HG02678 (cell line): ENCODE data around the gene PNKP.

Source experiments
- ATAC-seq: cut with Tn5 transposase; IDR thresholded peaks from one replicate; pipeline ENCODE4 v1.9.1; 2021; ENCODE audit warnings: mild to moderate bottlenecking, moderate library complexity; ENCODE audit not compliant: unreplicated experiment

PNKP gene

DNA sequence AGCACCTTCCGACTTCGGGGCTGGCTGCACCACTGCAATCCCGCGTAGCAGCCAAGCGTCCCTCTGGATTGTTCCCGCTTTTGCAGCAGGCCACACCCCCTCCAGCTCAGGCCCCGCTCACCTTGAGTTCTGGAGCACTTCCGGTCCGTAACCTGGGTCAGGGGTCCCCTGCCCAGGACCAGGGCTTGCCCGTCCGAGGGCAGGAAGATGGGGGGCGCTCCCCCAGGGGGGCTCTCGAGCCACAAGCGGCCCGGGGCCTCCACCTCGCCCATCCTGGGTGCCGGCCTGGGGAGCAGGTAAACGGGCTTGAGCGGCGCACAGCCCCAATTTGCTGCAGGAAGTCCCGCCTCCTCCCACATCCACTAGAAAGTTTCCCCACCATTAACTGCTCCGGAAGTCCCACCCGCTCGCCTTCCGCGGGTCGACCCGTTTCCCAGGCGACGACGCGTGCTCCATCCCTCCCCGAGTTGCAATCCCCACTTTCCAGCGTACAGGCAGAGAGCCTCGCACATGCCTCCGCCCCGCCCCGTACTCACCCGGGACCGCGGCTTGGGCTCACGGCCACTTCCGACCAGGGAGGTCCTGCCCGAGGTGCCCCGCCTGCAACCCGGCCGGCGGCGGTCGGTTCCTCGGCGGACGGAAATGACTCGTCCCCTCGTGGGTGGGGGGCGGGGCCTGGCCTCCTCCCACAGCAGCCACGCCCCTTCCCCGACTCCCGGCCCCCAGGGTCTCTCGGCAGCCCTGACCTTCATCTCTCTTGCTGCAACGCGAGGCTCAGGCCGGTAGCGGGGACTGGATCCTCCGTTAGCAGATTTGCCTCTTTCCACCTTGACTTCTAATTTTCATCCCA lies at the start of gene PNKP:
TSS of gene PNKP (minus strand) at position 644 of the 850 bp plus-strand sequence. CDS start at position 272, 372 bp downstream.
- peak; percentile 37 for ATAC-seq

DNA sequence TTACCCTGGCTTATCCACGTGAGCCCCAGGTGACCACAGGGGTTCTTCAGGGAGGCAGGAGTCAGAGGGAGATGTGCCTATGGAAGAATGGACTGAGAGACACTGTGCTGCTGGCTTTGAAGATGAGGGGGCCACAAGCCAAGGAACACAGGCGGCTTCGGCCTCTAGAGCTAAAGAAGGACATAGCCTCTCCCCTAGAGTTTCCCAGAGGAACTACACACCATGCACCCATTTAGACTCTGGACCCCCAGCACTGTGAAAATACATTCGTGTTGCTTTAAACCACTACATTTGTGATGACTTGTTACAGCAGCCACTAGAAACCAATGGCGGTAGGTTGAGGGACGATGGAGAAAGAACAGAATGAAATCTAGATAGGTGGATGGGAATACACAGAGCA lies 47.9 kb upstream of the PNKP start:
- no peak for ATAC-seq

DNA sequence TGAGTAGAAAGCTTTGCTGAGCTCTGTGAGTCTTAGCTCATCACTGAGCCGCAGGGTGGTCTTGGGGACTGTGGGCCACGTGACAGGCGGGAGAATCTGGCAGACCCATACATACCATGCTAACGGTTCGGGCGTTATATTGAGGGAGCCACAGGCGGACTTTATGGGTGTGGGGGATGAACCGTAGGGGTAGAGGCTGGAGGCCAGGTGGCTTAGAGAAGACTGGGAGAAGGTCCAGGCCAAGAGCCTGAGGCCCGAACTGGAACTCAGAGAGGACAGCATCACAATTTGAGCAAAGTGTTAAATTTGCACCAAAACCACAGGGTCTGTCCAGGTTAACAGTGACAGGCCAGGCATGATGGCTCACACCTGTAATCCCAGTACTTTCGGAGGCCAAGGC lies 46.3 kb upstream of the PNKP start:
- ATAC-seq, result no peak

DNA sequence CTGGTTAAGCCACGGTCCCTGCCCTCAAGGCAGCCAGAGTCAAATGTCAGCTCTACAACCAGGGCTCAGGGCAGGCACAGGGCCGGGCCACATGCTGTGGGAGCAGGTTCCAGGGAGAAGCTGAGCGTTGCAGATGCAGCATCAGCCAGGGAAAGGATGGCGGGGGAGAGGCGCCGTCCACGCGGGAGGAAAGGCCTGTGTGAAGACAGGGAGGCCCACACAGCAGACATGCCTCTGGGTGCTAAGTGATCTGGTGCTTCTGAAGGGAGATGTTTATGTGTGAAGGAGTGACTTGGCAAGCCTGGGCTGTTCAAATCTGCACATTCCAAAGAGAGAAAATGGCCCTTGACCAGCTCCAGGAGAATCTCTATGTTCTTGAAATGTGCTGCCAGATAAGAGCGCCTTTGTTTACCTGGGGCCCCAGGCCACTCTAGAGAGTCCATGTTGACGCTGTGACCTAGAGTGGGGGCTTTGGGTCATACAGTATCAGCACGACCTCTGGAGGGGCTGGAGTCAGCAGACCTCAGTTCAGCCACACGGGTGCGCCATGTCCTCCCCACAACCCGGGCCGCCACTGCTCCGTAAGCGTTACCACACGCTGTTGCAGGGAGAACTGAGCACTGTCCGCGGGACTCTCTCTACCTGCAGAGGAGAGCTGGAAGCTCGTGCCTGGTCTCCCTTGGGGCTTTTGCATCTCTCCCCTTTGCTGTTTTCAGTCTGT lies 45.7 kb upstream of the PNKP start:
- no peak for ATAC-seq

DNA sequence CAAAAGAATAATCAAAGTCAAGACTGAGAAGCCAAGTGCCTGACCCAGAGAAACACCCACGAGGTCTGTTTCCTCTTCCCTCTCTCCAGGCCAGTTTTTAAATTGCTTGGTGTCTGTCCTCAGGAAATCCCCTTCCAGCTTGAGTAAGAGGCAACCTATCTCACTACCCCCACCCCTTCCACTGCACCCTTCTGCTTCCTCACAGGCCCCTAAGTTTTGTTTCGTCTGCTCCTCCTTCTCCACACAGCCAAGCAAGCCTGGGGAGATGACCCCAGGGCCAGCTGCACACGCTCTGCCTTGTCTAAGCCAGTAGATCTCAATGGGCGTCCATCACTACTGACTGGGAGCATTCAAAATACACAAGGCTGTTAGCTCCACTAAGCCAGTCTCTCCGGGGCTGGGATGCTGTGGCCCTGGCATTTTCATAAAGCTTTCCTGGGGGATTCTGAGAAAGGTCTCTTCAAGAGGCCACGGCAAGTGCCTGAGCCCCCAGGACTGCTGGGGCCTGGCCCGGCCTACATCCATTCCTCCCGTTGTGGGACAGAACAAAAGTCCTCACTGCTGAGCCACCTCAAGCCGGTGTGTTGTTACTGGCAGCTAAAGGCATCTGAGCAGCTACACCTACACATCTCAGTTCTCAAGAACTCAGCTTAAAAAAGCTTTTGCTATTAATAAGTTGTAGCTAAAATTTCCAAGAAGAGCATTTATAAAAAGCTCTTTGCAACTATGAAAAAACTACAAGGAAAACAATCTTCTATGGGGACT lies 44.2 kb upstream of the PNKP start:
- ATAC-seq, result no peak

DNA sequence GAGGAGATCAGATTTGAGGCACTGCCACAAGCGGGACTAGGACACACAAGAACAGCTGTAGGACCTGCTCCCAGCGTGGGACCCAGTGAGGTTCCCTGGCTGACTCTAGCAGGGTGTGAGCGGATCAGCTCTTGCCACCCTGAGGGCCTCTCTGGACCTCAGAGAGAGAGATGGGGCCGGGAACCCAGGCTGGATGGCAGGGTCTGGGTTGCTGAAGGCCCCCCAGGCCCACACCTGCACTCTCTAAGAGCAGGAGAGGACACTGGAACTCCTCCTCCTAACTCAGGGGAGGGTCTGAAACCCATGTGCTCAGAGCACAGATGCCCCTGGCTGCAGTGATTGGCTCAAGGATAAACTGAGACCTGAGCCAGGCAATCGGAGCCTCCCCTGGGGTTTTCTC lies 42.8 kb upstream of the PNKP start:
- ATAC-seq, result no peak

DNA sequence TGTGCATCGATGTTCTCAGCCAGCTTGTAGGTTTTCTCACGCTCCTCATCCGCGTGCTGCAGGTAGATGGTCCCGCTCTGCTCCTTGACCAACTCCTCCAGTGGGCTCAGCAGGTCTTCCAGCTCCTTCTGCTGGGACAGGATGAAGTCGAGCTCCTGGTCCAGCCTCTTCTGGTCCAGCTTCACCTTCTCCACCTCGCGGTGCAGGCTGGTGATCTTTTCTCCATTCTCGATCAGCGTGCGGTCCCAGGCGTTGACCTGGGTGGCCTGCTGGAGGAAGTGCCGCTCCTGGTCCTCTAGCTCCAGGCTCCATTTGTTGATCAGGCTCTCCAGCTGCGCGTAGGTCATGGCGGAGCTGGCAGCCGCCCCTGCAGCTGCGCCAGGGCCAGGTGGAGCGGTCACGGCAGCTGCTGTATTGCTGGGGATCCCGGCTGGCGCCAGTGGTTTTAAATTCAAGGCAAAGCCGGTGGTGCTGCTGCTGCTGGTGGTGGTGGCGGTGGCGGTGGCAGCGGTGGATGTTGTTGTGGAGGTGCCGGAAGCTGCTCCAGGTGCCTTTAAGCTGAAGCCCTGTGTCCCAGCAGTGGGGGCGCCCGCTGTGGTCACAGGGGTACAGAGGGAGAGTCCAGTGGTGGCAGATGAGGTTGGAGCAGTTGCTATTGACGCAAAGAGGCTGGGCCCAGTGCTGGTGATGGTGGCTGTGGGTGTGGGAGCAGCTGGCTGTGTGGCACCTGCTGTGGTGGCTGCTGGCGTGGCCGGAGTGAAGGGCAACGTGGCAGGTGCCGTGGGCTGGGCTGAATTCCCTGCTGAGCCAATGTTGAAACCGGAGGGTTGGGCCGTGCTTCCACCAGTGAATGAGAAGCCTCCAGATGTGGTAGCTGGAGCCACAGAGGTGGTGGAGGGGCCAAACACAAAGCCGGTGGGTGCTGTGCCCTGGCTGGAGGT lies 41.4 kb upstream of the PNKP start:
- ATAC-seq, result no peak

DNA sequence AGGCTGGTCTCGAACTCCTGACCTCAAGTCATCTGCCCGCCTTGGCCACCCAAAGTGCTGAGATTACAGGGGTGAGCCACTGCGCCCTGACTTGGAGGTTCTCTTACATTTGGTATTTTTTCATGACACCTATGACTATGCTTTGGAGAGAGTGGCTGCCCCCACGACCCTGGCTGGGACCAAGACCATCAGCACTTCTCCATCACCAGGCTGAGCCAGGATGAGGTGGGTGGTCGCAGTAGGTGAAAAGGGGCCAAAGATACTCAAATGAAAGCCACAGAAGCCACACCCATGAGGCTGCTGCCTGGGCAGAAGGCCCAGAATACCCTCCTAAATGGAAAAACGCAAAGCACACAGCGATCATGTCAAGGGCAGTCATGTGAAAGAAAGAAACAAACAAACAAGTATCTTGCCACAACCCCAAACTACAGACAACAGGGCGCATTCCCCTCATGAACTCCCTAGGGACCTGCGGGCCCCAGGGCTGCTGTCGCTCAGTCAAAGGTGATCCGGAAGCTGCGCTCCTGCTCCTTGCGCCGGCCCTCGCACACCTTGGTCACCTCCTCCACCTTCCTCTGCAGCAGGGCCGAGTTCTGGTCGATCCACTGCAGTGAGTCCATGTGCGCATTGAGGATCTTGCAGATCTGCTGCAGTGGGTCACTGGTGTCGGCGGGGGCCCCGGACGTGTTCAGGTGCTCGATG lies 40.5 kb upstream of the PNKP start:
- no peak for ATAC-seq

DNA sequence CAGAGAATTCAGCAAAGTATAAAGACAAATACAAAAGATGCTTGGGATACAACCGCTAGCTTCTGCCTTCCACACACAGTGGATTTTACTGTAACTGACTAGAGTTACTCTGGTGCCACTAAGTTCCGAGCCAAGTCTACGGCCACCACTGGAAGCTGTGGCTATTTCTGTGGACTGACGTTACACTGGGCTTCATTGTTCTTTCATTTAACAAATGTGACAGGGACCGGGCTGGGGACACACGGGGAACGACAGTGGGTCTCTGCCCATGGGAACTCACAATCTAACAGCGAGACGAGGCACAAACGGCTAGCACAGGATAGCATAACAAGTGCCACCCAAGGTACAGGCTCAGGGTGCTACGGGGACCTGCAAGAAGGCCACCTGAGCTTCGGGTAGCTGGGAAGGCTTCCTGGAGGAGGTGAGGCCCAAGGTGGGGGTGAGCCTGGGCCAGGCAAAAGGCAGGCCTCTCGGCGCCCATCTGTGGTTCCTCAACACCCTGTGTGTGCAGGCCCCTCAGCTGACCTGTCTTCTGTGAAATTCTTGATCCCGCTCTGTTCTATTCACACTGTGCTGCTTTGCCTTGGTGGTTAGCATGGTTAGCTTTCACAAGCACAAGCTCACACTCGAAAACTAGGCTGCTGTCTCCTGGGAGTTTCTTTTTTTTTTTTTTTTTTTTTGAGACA lies 39.6 kb upstream of the PNKP start:
- ATAC-seq, result no peak

DNA sequence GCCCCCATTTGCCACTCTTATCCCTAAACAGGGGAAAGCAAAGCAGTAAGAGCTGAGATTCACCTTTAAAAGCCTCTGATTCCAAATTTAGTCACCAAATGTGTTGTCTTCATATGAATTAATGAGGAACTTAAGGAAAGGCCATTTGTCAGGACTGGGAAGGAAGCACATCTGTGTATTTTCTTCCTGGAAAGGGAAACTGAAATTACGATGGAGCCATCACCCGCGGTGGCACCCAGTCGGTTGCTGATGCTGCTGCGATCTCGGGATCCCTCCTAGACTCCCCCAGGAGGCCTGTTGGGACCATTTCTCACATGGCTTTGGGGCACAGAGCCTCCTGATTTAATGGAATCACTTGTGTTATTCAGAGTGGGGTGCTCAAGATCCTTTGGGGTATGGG lies 36.8 kb upstream of the PNKP start:
- no peak for ATAC-seq

DNA sequence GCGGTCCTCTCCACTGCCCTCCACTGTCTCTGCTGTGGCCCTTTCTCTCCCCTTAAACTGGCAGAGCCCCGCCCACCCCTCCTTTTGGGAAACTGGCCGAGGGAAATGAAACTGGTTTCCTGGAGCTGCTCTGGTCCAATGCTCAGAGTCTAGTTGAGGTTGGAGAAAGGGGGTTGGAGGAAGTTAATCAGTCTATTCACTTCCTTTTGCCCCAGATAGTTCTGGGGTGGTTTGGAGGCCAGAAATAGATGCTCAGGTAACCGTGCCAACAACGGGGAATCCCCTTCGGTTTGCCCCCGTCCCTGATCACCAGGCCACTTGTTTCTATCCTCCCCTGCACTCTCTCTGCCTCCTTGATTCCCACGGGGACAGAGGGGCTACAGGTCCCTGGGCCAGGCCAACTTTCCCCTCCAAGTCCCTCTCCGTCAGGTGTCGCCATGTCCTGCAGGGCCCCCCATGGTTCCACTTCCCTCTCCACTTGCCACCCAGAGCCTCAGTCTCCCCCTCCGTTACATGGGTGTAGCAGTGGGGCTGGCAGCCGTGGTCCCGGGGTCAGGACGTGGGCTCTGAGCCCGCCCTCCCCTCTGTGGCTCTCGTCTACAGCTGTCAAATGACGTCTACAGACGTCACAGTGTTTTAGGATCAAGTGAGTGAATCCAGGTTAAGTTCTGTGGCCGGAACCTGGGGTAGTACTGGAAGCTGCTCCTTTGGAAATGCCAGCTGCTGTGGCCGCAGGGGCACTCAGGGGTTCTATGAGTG lies 29.7 kb upstream of the PNKP start, which contains the start of gene IL4I1:
TSS of gene IL4I1 (minus strand) at position 25 of the 759 bp plus-strand sequence. CDS start 727 bp downstream, outside the sequence.
- ATAC-seq, result peak; percentile 55

DNA sequence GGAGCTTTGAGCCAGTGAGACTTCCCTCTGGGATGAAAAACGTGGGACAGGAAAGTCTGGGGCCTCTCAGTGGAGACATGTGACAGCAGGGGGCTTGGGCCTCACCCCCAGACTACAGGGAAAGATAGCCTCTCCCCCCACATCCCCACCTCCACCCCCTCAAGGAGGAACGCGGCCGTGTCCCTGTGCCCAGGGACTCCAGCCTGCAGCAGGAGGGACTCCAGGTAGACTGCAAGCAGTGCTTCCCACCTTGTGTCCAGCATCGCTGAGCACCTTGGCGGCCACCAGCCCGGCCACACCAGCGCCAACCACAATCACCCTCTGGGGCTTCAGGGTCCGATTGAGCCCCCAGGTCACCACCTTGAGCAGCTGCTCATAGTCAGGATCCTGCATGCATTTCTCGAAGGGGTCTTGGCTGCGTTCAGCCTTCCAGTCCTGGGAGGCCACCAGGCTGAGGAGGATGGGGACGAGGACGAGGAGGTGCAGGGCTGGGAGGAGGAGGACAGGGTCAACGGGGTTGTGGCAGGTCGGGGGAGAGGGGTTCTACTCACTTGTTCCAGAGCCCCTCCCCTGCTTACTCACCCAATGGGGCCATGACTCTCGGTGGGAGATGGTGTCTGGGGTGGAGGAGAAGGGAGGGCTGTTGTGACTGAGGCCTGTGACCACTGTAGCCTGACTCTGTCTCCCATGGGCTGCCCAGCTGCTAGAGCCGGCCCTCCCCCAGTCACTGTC lies 28.4 kb upstream of the PNKP start:
- ATAC-seq, result no peak

DNA sequence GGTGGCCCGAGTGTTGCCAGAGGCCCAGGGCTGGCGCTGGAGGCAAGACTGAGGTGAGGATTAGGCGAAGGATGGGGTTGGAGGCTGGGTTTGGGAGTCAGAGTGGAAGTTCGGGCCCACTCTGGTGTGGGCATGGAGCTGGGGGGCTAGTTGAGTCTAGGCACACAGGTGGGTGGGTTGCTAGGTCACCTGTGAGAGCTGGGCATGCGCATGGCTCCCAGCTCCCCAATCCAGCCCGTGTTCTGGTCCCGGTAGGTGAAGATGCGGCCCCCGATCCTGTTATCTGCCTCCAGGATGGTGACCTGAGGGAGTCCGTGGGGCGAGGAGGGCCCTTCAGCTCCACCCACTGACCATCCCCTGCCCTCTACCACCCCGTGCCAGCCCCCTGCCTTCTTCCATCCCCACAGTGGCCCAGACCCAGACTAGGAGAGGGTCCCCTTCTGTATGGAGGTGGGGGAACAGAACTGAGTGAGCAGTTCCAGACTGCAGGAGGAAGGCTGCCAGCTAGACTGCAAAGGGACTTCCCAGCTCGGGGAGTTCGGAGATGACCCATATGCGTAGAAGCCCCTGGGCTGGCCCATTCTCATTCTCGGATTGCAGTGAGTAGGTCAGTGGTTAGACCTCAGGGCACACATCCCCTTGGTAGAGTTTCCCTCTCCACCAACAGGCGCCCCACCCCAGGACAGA lies 27.6 kb upstream of the PNKP start:
- no peak for ATAC-seq

DNA sequence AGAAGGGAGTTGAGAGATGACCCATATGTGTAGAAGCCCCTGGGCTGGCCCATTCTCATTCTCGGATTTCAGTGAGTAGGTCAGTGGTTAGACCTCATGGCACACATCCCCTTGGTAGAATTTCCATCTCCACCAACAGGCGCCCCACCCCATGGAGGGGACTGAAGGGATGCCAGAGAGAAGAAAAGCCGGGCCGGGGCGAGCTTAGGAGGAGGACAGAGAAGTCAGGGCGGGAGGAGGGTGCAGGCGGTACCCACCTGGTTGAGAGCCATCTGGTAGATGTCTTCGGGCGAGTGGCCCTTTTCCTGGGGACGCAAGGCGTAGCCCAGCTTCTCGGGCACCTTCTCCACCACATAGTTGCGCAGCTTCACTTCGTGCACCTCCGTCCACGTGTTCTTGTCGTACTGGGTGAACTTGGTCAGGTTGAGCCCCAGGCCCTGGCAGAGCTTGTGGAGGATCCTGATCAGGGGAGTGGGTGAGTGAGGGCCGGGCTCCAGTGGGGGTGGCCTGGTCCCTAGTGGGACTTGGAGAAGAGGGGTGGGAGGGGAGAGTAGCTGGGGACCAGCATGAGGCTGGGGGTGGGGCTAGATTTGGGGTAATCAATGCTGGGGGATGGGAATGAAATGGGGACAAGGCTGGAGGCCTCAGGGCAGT lies 26.8 kb upstream of the PNKP start:
- ATAC-seq, result no peak

DNA sequence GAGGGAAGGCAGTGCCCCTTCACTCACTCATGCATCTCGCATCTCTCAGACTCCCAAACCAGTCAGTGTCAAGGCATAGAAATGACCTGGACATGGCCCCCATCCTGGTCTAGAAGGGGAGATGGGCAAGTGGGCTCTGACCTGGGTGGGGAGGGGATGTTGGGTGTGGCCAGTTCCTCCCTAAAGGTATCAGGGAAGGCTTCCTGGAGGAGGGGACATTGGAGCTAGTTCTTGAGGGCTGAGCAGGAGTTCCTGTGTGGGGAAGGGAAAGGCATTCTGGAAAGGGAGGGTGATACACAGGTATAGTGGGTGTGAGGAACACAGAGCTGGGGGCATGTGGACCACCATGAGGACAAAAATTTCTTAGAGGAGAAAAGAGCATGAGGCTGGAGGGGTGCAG lies 25.3 kb upstream of the PNKP start:
- ATAC-seq, result no peak

DNA sequence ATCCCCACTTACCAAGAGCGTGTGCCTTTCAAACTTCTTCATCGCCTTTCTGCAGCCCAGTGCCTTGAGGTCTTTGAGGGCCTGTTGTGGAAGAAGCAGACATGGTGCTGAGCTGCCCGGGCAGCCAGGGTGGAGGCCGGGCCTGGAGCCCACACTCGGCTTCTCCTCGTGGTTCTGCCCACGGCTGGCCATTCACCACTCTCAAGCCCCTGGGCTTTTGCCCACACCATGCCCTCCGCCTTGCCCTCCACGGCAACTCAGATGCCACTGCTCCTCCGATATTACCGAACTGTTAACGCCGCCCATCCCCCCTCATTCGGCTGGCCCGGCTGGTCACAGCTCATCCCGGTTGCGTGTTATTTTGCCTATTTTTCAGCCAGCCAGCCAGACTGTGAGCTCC lies 24.0 kb upstream of the PNKP start:
- no peak for ATAC-seq
